Tibial artery (tissue), 4 donors: ENCODE data around the gene MINDY2.
"Not testable (repeated sequence)": the region's sequence is repeated elsewhere in the genome, so short reads cannot be mapped to it uniquely, and the experiment has no call there.

Source experiments
- DNase-seq, 2 donors: peaks; one replicate each; pipeline ENCODE4 v3.0.0-alpha.2; 2019
- H3K27ac ChIP-seq, 2 donors: fragments of 200-600 bp; sonication (generic) in 1 of 2; 1 replicate in 1 of 2; 2 replicates in 1 of 2; pipeline ENCODE4 v1.5.1; 2018 to 2019; ENCODE audit warnings: mild to moderate bottlenecking in 1 of 2
- H3K27me3 ChIP-seq, 2 donors: fragments of 200-600 bp; sonication (generic) in 1 of 2; one replicate each; pipeline versions ENCODE4 v1.5.1 to v1.6.0; 2016 to 2019
- H3K36me3 ChIP-seq, 3 donors: fragments of 200-600 bp; sonication (generic) in 2 of 3; one replicate each; pipeline ENCODE4 v1.5.1; 2016 to 2019; ENCODE audit warnings: mild to moderate bottlenecking in 2 of 3
- H3K4me1 ChIP-seq, 4 donors: fragments of 200-600 bp; sonication (generic) in 2 of 4; 1 replicate in 3 of 4; 2 replicates in 1 of 4; pipeline ENCODE4 v1.5.1; 2016 to 2019
- H3K4me3 ChIP-seq, 2 donors: fragments of 200-600 bp; sonication (generic) in 1 of 2; 1 replicate in 1 of 2; 2 replicates in 1 of 2; pipeline ENCODE4 v1.5.1; 2018 to 2019; ENCODE audit warnings: mild to moderate bottlenecking in 2 of 2
- H3K9me3 ChIP-seq, 3 donors: fragments of 200-600 bp; sonication (generic) in 1 of 3; one replicate each; pipeline ENCODE4 v1.5.1; 2016 to 2019
- intact Hi-C: fragments of 100-400 bp; cut with DNase I; formaldehyde crosslinking; loops from one replicate; pipeline ENCODE4 v1.15.0; 2023; ENCODE audit warnings: low total_unique reads
- TF ChIP-seq, protein P1 (sequence below), 2 experiments: fragments of 200-600 bp in 1 of 2; fragments of 450-650 bp in 1 of 2; IDR thresholded peaks; one replicate each; pipeline ENCODE4 v1.5.1; 2017 to 2019; ENCODE audit warnings: antibody characterized with exemption in 2 of 2, mild to moderate bottlenecking in 1 of 2, moderate library complexity in 1 of 2

The MINDY2 gene

GRCh38 chr15:58880320-58880719 lies 109.2 kb downstream of the MINDY2 start:
- TF ChIP-seq, protein P1, sequence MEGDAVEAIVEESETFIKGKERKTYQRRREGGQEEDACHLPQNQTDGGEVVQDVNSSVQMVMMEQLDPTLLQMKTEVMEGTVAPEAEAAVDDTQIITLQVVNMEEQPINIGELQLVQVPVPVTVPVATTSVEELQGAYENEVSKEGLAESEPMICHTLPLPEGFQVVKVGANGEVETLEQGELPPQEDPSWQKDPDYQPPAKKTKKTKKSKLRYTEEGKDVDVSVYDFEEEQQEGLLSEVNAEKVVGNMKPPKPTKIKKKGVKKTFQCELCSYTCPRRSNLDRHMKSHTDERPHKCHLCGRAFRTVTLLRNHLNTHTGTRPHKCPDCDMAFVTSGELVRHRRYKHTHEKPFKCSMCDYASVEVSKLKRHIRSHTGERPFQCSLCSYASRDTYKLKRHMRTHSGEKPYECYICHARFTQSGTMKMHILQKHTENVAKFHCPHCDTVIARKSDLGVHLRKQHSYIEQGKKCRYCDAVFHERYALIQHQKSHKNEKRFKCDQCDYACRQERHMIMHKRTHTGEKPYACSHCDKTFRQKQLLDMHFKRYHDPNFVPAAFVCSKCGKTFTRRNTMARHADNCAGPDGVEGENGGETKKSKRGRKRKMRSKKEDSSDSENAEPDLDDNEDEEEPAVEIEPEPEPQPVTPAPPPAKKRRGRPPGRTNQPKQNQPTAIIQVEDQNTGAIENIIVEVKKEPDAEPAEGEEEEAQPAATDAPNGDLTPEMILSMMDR (IDR thresholded peaks at IDR 0.05): no peak
- no peaks in the 10 kb centered on the region for H3K4me1 ChIP-seq
- peaks cover 77 to 88% (median 85%) of the 10 kb centered on the region in 3 donors for H3K36me3 ChIP-seq
- no peaks in the 10 kb centered on the region for H3K9me3 ChIP-seq
- no peak overlapping the region for H3K27ac ChIP-seq
- intact Hi-C loops: no loop called here
- H3K4me3 ChIP-seq: no peak overlapping the region
- DNase-seq: no peak
- no peaks in the 10 kb centered on the region for H3K27me3 ChIP-seq

DNA sequence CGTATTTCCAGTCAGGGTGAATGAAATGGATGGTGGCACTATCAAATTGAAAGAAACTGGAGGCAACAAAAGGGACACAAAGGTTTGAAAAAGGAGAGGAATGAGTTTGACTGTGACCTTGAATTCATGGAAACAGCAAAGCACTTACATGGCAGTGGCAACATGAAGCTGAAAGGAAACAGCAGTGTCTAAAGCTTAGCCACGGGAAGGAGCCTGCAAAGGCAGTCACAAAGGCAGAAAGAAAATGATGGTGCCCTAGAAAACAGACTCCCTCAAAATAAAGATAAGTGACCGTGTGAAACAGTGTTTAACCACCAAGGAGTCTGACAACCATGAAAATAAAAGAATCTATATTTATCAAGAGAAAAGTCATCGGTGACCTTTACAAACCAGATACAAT lies 111.1 kb downstream of the MINDY2 start:
- H3K36me3 ChIP-seq: peaks cover 96 to 100% (median 99%) of the 10 kb centered on the region in 3 donors
- no peaks in the 10 kb centered on the region for H3K9me3 ChIP-seq
- TF ChIP-seq, protein P1 (IDR thresholded peaks at IDR 0.05): no peak
- H3K27ac ChIP-seq: no peak overlapping the region
- no peak overlapping the region for H3K4me3 ChIP-seq
- intact Hi-C loops: no loop called here
- H3K4me1 ChIP-seq: no peaks in the 10 kb centered on the region
- no peaks in the 10 kb centered on the region for H3K27me3 ChIP-seq
- DNase-seq: no peak

DNA sequence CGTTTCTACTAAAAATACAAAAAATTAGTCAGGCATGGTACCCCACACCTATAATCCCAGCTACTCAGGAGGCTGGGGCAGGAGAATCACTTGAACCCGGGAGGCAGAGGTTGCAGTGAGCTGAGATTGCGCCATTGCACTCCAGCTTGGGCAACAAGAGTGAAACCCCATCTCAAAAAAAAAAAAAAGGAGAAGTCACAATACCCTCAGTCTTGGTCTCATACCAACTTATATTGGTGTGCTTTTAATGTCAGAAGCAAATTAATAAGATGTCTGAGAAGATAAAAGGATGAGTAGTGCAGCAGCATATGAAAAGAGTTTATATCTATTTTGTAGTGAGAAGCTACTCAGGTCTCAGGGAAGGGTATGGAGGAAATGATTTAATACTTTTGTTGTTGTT lies 112.8 kb downstream of the MINDY2 start:
- H3K27me3 ChIP-seq, H3K4me1 ChIP-seq, H3K9me3 ChIP-seq, H3K4me3 ChIP-seq, H3K27ac ChIP-seq, intact Hi-C loops, DNase-seq: not testable (repeated sequence)
- H3K36me3 ChIP-seq: peaks cover 99 to 100% (median 99%) of the 10 kb centered on the region in 3 donors

DNA sequence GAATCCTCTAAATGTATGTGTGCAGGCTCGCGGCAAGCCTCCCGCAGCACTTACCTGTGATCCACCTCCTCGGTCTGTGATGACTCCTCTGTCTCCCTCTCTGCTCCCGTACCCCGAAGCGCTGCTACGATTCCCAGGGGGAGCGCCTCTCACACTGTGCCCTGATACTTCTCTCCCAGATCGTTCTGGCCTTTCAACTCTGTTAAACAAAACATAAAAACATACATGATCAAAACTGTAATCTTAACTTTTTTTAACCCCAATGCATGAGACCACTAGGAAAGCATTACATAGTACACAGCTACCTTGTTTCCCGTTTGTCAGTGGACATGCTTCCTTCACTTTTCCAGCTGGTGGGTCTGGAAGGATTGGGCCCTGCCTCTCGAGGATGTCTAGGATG lies 115.8 kb downstream of the MINDY2 start:
- intact Hi-C loops: no loop called here
- H3K27me3 ChIP-seq: no peaks in the 10 kb centered on the region
- peaks cover 98 to 100% (median 99%) of the 10 kb centered on the region in 3 donors for H3K36me3 ChIP-seq
- no peak overlapping the region for H3K4me3 ChIP-seq
- TF ChIP-seq, protein P1 (IDR thresholded peaks at IDR 0.05): no peak
- H3K27ac ChIP-seq: no peak overlapping the region
- DNase-seq: no peak
- H3K9me3 ChIP-seq: no peaks in the 10 kb centered on the region
- no peaks in the 10 kb centered on the region for H3K4me1 ChIP-seq

- H3K4me3 ChIP-seq: no peak overlapping the region
- DNase-seq: no peak
- no peaks in the 10 kb centered on the region for H3K4me1 ChIP-seq
- no peak overlapping the region for H3K27ac ChIP-seq
- no peaks in the 10 kb centered on the region for H3K9me3 ChIP-seq
- TF ChIP-seq, protein P1 (IDR thresholded peaks at IDR 0.05): no peak
- intact Hi-C loops: no loop called here
- no peaks in the 10 kb centered on the region for H3K27me3 ChIP-seq
- peaks cover 89 to 100% (median 99%) of the 10 kb centered on the region in 3 donors for H3K36me3 ChIP-seq
Measured at GRCh38 chr15:58889363-58889762, 118.3 kb downstream of the MINDY2 start.

DNA sequence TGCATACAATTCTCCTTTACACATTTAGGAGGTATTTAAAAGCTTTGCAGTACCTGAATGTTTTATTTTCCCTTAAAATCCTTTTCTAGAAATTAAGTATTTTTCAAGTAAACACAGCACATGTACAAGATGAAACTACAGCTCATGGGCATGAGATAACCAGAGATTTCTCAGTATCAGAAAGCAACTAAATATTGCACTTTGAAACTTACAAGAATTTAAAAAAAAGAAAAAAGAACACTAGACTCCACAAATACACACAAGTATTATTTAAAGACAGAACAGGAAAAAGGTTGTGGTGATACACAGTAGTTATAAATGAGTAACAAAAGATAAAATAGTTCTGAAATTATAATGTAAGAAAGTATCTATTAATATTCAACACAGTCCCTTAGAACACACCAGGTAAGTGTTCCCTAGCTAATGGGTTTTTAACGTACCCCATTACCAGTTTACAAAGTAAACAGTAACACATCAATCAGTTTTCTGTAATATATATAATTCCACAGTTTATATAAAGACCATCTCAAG lies 127.1 kb downstream of the MINDY2 start:
- TF ChIP-seq, protein P1 (IDR thresholded peaks at IDR 0.05): no peak
- H3K4me3 ChIP-seq: no peak overlapping the region
- H3K9me3 ChIP-seq: no peaks in the 10 kb centered on the region
- intact Hi-C loops: no loop called here
- no peak overlapping the region for H3K27ac ChIP-seq
- no peaks in the 10 kb centered on the region for H3K27me3 ChIP-seq
- no peak for DNase-seq
- no peaks in the 10 kb centered on the region for H3K4me1 ChIP-seq
- peaks cover 26 to 69% (median 58%) of the 10 kb centered on the region in 3 donors for H3K36me3 ChIP-seq
